HG02623 (cell line): ENCODE results near the gene MTF1.
A peak's percentile ranks its signal among the peaks of the same experiment; 100 is the strongest.

Source experiments
- ATAC-seq: cut with Tn5 transposase; IDR thresholded peaks from one replicate; pipeline ENCODE4 v1.9.1; 2021; ENCODE audit warnings: moderate library complexity; ENCODE audit not compliant: unreplicated experiment

Gene MTF1

DNA sequence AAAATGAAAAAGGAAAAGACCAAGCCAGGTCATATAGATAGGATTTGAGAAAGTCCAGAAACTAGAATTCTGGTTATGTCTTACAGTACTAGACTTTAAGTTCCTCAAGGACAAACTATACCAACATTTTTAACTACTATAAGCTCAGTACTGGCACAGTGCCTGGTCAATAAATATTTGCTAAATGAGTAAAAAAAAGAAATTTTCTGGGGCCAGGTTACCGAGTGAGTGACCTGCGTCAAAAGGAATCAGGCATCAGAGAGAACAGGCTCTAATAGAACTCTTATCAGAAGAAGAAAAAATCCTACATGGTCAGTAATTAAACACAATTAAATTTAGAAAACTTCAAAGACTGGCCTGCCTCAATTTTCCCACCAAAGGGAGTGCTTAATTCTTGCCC, 27.6 kb downstream of the MTF1 start:
- no peak for ATAC-seq

DNA sequence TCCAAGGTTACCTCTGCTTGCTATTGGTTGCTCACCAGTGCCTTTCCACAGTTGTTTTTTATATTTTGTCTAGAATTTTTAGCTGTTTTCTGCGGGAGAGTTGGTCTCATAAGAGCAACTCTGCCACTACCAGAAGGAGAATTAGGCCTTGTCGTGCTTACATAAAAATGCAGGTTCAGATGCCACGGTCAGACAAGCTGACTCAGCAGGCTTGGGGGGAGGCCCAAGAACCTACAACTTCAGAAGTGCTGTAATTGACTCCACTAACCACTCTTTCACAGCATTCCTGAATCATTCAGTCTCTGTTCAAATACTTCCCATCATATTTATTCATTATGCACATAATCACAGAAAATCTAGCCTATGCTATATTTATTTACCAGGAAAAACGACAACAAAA, 28.3 kb downstream of the MTF1 start:
- ATAC-seq, result no peak

DNA sequence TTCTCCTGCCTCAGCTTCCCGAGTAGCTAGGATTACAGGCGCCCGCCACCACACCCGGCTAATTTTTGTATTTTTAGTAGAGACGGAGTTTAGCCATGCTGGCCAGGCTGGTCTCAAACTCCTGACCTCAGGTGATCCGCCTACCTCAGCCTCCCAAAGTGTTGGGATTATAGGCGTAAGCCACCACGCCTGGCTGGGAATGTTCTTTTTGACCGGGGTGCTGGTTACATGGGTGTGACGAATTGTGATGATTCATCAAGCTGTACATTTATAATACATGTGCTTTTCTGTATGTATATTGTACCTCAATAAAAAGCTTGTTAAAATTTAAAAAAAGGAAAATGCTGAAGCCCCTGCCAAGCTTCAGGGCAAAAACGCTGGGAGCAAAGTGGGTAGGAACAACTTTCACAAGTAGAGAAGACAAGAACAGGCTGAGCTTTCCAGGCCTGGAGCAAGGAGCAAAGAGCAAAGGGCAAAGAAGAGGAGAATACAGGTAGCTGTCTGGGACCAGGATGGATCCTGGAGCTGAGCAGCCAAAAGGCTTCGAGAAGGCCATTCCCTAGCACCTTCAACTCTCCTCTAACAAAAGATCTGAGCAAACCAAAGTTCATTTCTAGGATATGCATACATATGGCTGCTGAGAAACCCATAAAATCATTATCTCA, 30.9 kb downstream of the MTF1 start:
- no peak for ATAC-seq

DNA sequence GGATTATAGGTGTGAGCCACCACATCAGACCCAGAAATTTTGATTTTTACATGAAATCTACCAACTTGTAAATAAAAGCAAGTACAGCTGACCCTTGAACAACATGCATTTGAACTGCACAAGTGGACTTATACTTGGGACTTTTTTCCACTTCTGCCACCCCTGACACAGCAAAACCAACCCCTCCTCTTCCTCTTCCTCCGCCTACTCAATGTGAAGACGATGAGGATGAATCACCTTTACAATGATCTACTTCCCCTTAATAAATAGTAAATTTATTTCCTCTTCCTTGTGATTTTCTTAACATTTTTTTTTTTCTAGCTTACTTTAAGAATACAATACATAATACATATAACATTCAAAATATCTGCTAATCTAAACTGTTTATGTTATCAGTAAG, 33.9 kb downstream of the MTF1 start:
- no peak for ATAC-seq

DNA sequence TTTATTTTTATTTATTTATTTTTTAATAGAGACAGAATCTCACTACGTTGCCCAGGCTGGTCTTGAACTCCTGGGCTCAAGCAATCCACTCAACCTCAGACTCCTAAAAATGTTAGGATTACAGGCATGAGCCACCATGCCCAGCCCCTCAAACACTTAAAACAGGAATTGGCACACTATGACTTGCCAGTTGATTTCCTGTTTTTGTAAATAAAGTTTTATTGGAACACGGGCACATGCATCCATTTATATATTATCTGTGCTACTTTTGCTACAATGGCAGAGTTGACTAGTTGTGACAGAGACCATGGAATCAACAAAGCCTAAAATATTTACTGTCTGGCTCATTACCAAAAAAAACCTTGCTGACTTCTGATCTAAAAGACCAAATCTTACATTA, 35.4 kb downstream of the MTF1 start:
- ATAC-seq, result no peak

DNA sequence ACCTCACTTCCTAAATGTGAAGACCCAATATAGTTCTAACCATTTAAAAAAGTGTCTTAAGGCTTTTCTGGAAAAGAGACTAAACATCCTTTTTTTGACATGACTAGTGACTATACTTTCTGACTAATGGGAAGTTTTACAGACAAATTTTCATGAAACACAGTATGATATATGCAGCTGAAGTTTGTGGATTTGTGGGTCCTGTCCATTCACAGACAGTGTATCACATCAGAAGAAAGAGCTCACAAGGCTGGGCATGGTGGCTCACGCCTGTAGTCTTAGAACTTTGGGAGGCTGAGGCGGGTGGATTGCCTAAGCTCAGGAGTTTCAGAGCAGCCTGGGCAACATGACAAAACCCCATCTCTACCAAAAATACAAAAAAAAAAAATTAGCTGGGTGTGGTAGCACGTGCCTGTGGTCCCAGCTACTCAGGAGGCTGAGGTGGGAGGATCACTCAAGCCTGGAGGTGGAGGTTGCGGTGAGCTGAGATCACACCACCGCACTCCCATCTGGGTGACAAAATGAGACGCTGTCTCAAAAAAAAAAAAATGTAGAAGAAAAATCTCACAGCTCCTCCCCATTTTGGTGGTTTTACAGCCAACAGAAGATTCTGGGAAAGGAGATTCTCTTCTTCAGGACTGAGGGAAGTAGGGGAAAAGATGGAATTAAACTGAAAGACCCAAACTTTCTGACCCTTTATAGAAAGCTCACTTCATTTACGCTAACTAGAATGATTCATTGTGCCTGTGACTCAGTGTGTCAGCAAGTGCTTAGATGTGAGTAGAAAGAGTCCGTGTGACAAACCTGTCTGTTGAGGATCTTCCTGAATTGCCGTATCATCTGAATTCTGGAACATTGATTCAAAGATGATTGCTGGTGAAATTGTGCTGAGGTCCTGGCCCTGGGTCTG, 36.2 kb downstream of the MTF1 start:
- no peak for ATAC-seq

DNA sequence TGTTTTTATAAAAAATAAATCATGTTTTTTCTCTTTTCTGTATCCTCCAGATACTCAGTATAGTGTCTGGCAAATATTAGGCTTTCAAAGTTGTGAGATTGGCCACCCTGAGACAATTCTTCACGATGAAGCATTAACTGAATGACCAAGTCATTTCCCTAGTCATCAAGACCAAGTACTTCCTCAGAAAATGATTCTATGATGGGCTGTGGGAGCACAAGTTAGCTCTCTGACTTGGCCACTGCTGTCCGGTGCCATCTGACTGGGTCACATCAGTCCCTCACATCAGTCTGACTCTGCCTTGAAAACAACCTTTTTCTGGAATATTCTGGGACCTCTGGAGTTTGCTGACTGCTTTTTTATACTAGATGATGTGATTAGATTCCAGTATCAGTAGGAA, 37.9 kb downstream of the MTF1 start:
- no peak for ATAC-seq

DNA sequence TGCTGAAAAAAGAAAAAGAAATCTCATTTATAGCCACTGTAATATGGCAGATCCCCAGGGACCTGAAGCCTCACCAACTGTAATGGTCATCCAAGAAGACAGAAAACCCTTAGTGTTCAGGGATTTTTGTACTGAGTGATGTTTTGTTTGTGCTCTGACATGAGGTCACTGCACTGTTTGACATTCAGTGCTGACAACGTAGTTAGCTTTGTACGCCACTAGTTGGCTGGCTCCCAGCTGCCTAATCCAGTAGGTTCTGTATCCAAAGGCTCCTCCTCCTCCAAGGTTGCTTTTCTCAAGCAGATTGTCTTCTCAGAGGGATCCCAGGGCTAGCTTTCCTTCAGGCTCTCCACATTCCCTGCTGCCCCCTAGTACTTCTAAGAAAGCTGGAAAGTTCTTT, 41.9 kb downstream of the MTF1 start:
- no peak for ATAC-seq

DNA sequence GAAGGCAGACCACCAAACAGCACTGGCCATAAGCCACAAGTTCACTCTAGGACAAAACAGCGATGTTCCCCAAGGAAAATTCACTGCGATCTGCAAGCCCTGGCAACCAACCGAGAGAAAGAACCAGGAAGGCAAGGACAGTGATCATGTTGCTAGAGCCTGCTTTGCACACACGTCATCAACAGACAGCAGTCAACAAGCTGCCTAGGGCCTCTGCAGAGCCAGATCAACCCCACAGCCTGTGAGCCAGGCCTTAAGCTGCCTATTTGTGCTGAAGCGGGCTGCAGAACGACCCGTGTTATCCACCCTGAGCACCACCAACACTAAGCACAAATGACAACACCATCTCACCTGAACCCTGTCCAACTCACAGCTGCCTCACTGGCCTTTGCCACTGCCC, 45.1 kb downstream of the MTF1 start:
- ATAC-seq, result no peak

DNA sequence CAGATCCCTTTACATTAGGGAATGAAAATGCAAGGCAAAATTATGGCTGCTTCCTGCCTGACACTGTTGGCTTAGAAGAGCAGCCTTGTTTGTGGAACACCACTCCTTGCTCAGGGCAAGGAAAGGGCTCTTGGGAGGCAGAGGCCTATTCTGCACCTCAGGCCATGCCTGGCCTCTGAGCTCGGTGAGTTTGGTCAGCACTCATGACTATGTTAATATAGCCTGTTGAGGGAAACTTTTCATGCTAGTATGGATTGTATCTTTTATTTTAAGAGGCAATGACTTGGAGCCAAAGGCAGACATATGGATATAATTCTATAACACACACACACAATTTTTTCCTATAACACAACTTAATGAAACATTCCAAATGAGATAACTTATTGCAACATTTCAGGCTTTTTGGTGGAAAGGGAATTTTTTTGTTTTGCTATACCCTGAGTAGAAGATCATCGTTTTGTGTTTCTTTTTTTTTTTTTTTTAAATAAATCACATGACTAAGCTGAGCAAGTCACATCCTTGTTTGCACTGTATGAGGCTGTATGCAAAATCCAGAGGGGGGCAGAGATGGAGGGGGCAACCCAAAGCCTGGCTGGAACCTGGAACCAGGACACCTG, 45.8 kb downstream of the MTF1 start:
- no peak for ATAC-seq

DNA sequence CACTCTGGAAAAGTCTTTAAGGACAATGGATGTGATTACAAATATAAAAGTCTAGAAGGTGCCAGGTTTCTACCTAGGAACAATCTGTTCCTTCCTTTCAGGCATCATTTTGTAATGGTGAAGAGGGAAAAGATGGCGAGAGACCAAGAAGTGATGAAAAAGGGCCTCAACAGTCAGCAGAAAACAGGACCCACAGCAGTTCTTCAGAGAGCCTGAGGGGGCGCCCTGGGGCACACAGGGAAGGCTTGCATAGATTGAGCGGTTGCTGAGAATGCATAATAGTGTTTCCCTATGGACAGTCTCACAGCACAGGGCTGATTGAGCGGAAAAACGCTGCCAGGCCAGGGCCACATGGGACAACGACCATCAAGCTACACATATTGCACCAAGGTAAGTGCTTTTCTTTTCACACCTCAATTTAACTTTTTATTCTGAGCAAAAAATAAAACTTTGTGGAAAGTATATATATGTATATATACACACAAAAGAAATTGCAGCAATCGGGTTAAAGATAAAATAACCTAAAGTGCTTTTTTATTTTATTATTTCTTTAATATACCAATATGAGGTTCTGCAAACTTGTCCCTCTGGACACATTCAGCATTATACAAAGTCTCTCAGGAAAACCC, 48.3 kb downstream of the MTF1 start:
- ATAC-seq, result no peak

DNA sequence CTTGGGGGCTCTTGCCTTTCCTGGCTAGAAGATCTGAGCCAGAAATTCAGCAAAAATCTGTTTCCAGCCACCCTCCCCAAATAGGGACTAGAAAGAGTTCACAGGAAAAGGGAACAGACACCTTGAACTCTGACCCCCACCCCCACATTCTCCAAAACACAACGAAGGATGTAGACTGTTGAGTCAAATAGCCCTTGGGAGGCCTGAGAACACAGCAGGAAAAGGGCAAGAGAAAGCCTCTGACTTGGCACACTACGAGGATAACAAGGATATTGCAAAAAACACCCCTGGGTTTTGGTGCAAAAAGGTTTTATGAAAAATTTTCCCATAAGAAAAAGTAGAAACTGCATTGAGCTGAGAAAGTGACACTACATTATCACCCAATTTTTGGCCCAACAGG, 49.5 kb downstream of the MTF1 start:
- ATAC-seq, result no peak

DNA sequence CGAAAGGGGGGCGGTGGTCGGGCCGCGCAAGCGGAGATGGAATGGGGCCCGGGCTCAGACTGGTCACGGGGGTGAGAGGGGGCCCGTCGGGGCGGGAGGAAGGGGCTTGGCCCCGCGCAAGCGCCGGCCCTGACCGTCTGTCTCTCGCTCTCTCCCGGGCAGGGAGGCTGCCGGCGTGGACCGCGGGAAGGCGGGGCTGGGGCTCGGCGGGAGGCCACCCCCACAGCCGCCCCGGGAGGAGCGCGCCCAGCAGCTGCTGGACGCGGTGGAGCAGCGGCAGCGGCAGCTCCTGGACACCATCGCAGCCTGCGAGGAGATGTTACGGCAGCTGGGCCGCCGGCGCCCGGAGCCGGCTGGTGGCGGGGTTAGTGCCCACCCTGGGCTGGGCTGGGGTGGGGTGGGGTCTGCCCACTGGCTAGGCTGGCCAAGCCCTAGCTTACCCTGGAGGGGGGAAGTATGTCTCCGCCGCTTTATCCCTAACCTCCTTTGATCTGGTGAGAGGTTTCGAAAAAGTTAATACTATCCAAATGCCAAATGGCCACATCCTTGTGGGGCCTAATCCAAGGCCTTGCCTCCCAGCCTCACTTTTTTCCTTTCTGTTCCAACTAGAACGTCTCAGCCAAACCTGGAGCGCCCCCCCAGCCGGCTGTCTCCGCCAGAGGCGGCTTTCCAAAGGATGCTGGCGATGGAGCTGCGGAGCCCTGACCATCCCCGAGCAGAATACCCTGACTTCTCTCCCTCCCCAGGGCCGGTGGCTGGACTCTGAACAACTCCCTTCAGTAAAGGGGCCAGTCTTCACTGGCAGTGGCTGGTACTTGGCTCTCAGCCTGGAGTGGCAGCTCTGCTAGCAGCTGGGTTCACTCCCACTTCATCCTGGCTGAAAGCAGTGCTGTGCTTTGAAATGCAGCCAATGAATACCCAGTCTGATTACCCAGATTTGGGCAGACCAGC, 50.7 kb downstream of the MTF1 start:
- peak; percentile 21 for ATAC-seq

DNA sequence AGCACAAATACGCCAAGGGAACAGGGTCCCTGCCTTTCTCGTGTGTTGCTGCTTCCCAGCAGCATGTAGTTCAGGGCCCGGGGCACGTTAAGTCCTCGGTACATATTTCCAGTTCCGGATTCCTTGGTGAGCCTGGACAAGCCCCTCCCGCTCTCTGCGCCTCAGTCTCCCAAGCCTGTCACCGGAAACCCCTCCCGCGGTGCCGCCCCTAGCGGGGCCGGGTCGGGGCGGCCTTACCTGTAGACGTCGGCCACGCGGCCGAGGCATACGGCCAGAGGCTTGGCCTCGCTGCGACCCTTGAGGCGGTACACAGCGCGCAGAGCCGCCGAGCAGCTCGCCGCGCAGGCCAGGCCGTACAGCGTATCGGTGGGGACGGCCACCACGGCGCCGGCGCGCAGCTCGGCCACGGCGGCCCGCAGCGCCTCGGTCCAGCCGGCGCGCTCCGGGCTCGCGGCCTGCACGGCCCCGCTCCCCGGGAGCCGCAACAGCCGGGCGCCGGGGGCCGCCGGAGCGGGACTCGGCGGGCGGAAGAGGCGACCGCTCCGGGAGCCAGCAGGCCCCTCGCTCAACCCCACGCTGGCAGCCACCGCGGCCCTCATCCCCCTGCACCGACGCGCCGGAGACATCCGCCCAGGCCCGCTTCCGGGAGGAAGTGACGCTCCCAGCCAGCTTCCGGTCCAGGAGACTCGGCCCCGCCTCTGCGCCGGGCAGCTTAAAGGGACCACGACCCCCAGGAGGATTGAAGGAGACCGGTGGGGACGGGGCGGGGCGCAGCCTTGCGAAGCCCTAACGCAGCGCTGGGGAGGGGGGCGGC, 51.6 kb downstream of the MTF1 start, which contains the start of the genes C1orf122 and YRDC:
Gene C1orf122, plus strand, starts transcription at position 236 of the 814 bp plus-strand sequence. CDS start 615 bp downstream, outside the sequence.
Gene YRDC, minus strand, starts transcription at position 654 of the 814 bp plus-strand sequence. Its CDS starts 28 bp downstream, at position 626.
- peak; percentile 80 for ATAC-seq

DNA sequence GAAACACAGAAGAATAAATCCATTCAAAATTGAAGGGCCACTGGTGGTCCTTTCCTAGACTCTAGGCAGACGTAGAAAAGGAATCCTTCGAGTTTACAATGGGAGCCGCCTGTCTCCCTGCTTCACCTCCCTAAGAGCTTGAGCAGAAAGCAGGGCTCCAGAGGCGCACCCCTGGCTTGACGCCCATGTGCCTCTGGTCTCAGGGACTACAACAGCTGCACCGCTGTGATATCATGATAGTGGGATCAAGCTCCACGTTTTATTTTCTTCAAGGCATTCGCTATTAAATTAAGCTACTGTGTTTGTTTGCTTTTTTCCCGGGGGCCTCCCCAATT, 52.2 kb downstream of the MTF1 start:
- ATAC-seq, result no peak

DNA sequence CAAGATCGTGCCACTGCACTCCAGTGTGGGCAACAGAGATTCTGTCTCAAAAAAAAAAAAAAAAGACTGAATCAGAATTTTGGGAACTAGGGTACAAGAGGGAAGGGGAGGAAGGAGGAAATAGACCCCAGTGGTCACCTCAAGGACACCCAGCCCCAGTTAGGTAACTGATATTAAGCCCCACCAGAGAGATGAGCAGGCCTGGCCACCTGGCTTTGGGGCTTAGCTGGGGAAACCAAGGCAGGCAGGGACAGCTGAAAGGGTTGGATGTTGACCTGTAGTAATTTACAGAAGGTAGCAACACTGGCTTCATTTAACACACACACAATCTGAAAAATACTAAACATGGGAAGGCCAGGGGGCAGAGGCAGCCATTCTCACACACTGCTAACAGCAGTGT, 57.0 kb downstream of the MTF1 start:
- ATAC-seq, result no peak

DNA sequence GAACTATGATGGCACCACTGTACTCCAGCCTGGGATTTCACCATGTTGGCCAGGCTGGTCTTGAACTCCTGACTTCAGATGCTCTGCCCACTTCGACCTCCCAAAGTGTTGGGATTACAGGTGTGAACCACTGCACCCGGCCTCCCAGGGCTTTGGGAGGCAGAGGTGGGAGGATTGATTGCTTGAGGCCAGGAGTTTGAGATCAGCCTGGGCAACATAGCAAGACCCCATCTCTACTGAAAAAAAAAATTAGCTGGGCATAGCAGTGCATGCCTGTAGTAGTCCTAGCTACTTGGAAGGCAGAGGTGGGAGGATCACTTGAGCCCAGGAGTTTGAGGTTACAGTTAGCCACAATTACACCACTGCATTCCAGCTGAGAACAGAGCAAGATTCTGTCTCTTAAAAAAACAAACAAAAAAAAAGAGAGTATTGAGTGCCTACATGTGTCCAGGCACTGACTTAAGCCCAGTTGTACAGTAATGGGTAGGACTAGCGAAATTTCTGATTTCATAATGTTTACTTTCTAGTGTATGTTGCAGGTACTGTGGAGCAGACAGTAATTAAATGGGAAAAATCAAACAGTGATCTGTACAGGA, 61.5 kb downstream of the MTF1 start:
- no peak for ATAC-seq

DNA sequence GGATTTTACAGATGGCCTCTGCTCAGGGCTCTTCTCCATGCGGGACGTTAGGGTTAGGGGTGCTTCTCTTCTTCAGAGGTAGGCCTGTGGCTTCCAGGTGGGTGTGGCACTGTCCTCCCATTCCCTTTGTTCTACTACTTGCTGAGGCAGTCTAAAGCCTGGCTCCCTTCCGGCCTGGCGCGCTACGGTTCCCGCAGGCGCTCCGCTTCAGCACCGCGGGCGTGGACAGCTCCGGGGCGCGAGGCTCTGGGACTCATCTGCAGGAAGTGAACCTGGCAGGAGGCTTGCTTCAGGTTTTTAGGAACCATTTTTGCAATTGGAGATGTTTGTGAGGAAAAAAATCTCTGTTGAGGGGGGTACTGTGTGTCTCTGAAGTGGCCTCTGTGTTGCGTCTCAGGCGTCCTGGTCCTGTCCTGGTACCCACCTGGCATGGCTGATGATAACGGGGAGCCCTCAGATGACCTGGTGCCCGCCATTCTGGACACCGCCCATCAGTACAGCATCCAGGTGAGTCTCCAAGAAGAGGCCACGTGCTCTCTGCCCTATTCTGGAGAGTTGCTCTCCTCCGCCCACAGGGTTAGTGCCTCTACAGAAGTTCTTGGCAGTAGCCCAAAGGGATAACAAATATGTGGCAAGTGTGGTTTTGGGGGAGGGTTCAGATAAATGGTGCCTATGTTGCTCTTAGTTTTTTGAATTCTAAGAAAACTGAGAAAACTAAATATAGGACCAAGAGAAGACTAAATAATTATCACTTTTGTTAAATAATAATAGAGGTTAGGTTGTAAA, 63.9 kb downstream of the MTF1 start:
- ATAC-seq, result no peak
